ENCODE measurements around the gene PLXNB3. TPM values are rescaled to one million over a fixed set of nuclear protein-coding genes. Genes with fewer than 3 reads are reported as not detected.
A peak's percentile ranks its signal among the peaks of the same experiment; 100 is the strongest.

Gene PLXNB3
- total RNA-seq, 1 donor from 2014 or later, result 99.1 TPM

- Histone ChIP-seq H3K36me3 (peaks cover 5 to 8% of the 10 kb centered on the region in 2 donors), H3K27me3 (no peaks in the 10 kb centered on the region), H3K4me1 (peaks cover 0 to 8% of the 10 kb centered on the region in 2 donors), H3K4me3 (no peak overlapping the region), H3K9me3 (no peaks in the 10 kb centered on the region), H3K27ac (no peak overlapping the region)
- intact Hi-C loops (cut with DNase I), result no loop called here
- DNase-seq (ENCODE audit: low spot score in 2 of 2), result peak in 1 of 2 donors; percentile 7
- TF ChIP-seq CTCF (IDR thresholded peaks at IDR 0.05), result no peak
These were observed 3.0 kb downstream of the PLXNB3 start for GRCh38 chrX:153766871-153767673.

GRCh38 chrX:153767674-153768055 is 3.6 kb downstream of the PLXNB3 start:
- H3K4me1 ChIP-seq, result peaks cover 0 to 8% of the 10 kb centered on the region in 2 donors
- H3K27ac ChIP-seq, result no peak overlapping the region
- H3K4me3 ChIP-seq, result no peak overlapping the region
- peaks cover 5 to 8% of the 10 kb centered on the region in 2 donors for H3K36me3 ChIP-seq
- no peaks in the 10 kb centered on the region for H3K27me3 ChIP-seq
- TF ChIP-seq CTCF (IDR thresholded peaks at IDR 0.05), result no peak
- H3K9me3 ChIP-seq, result no peaks in the 10 kb centered on the region
- DNase-seq (ENCODE audit: low spot score in 2 of 2), result no peak
- intact Hi-C loops (cut with DNase I), result no loop called here

- no peak for DNase-seq (ENCODE audit: low spot score in 2 of 2)
- Histone ChIP-seq H3K27me3 (no peaks in the 10 kb centered on the region), H3K9me3 (no peaks in the 10 kb centered on the region), H3K4me3 (no peak overlapping the region), H3K27ac (no peak overlapping the region), H3K4me1 (peaks cover 0 to 8% of the 10 kb centered on the region in 2 donors), H3K36me3 (peaks cover 5 to 12% of the 10 kb centered on the region in 2 donors)
- TF ChIP-seq CTCF (IDR thresholded peaks at IDR 0.05), result no peak
- intact Hi-C loops (cut with DNase I), result no loop called here
These were observed 4.5 kb downstream of the PLXNB3 start for GRCh38 chrX:153768311-153769157.

- H3K27me3 ChIP-seq, result no peaks in the 10 kb centered on the region
- intact Hi-C loops (cut with DNase I), result no loop called here
- peaks cover 0 to 8% of the 10 kb centered on the region in 2 donors for H3K4me1 ChIP-seq
- DNase-seq (ENCODE audit: low spot score in 2 of 2), result no peak
- peaks cover 5 to 16% of the 10 kb centered on the region in 2 donors for H3K36me3 ChIP-seq
- no peak overlapping the region for H3K27ac ChIP-seq
- no peak for TF ChIP-seq CTCF (IDR thresholded peaks at IDR 0.05)
- no peak overlapping the region for H3K4me3 ChIP-seq
- no peaks in the 10 kb centered on the region for H3K9me3 ChIP-seq
These were observed 5.3 kb downstream of the PLXNB3 start for GRCh38 chrX:153769158-153769864.

- intact Hi-C loops (cut with DNase I), result no loop called here
- peaks cover 0 to 3% of the 10 kb centered on the region in 2 donors for H3K4me1 ChIP-seq
- no peak overlapping the region for H3K4me3 ChIP-seq
- no peak for DNase-seq (ENCODE audit: low spot score in 2 of 2)
- no peaks in the 10 kb centered on the region for H3K9me3 ChIP-seq
- no peak overlapping the region for H3K27ac ChIP-seq
- TF ChIP-seq CTCF (IDR thresholded peaks at IDR 0.05), result no peak
- H3K36me3 ChIP-seq, result peaks cover 5 to 21% of the 10 kb centered on the region in 2 donors
- H3K27me3 ChIP-seq, result no peaks in the 10 kb centered on the region
These were observed 6.0 kb downstream of the PLXNB3 start for GRCh38 chrX:153769865-153770600.
